Astrocyte (in vitro differentiated cells and primary cell): ENCODE measurements around the gene SYPL2. TPM values are rescaled to one million over a fixed set of nuclear protein-coding genes. Genes with fewer than 3 reads are reported as not detected.

ENCODE experiments used
- DNase-seq: peaks from one replicate; pipeline ENCODE4 v3.0.0-alpha.2; 2010; ENCODE audit warnings: low read depth
- FAIRE-seq: peaks from 2 replicates; lab custom pipeline; 2011; peaks lifted over from hg19 to GRCh38; lab: Jason Lieb, UNC
- H2AFZ ChIP-seq: 2 replicates; pipeline ENCODE4 v1.6.0; 2012; ENCODE audit warnings: low read depth, low read length, inconsistent platforms
- H3K27ac ChIP-seq: 2 replicates; pipeline ENCODE4 v1.5.1; 2011; ENCODE audit warnings: low read depth, low read length, inconsistent platforms
- H3K27me3 ChIP-seq: 2 replicates; pipeline ENCODE4 v1.6.0; 2011; ENCODE audit warnings: low read length, inconsistent platforms; ENCODE audit not compliant: insufficient read depth
- H3K36me3 ChIP-seq: 2 replicates; pipeline ENCODE4 v1.5.1; 2011; ENCODE audit warnings: low read length, inconsistent platforms; ENCODE audit not compliant: insufficient read depth
- H3K4me1 ChIP-seq: 2 replicates; pipeline ENCODE4 v1.5.1; 2011; ENCODE audit warnings: low read length, inconsistent platforms; ENCODE audit not compliant: insufficient read depth
- H3K4me2 ChIP-seq: 2 replicates; pipeline ENCODE4 v1.6.0; 2012; ENCODE audit warnings: low read length, inconsistent platforms
- H3K4me3 ChIP-seq: 2 replicates; pipeline ENCODE4 v1.5.1; 2011; ENCODE audit warnings: low read depth, mild to moderate bottlenecking, low read length, inconsistent platforms; ENCODE audit not compliant: insufficient read depth
- H3K79me2 ChIP-seq: 2 replicates; pipeline ENCODE4 v1.6.0; 2012; ENCODE audit warnings: mild to moderate bottlenecking, low read length, inconsistent platforms; ENCODE audit not compliant: insufficient read depth
- H3K9ac ChIP-seq: 2 replicates; pipeline ENCODE4 v1.6.0; 2012; ENCODE audit warnings: mild to moderate bottlenecking, low read length, inconsistent platforms
- H3K9me3 ChIP-seq: 2 replicates; pipeline ENCODE4 v1.5.1; 2012; ENCODE audit warnings: low read depth, mild to moderate bottlenecking, low read length, inconsistent platforms; ENCODE audit not compliant: insufficient read depth
- H4K20me1 ChIP-seq: 2 replicates; pipeline ENCODE4 v1.6.0; 2012; ENCODE audit warnings: low read length, inconsistent platforms; ENCODE audit not compliant: insufficient read depth
- H3K27ac Mint-ChIP-seq: one replicate; pipeline ENCODE4 v1.8.0; 2021; ENCODE audit warnings: mild to moderate bottlenecking, mixed read lengths; ENCODE audit not compliant: unreplicated experiment
- H3K27me3 Mint-ChIP-seq: one replicate; pipeline ENCODE4 v1.8.0; 2021; ENCODE audit warnings: low read depth, mixed read lengths; ENCODE audit not compliant: unreplicated experiment
- H3K36me3 Mint-ChIP-seq: one replicate; pipeline ENCODE4 v1.8.0; 2021; ENCODE audit warnings: low read depth, mixed read lengths; ENCODE audit not compliant: unreplicated experiment
- H3K4me1 Mint-ChIP-seq: one replicate; pipeline ENCODE4 v1.8.0; 2021; ENCODE audit warnings: low read depth, mixed read lengths; ENCODE audit not compliant: unreplicated experiment
- H3K4me3 Mint-ChIP-seq: one replicate; pipeline ENCODE4 v1.8.0; 2021; ENCODE audit warnings: mild to moderate bottlenecking, moderate library complexity, mixed read lengths; ENCODE audit not compliant: unreplicated experiment
- H3K9me3 Mint-ChIP-seq: one replicate; pipeline ENCODE4 v1.8.0; 2021; ENCODE audit warnings: mild to moderate bottlenecking, mixed read lengths; ENCODE audit not compliant: unreplicated experiment
- CTCF ChIP-seq: IDR thresholded peaks from 2 replicates; pipeline ENCODE4 v1.5.1; 2011; ENCODE audit warnings: low read depth, mild to moderate bottlenecking, inconsistent platforms, low read length, moderate library complexity; ENCODE audit not compliant: insufficient read depth
- EZH2 ChIP-seq: IDR thresholded peaks from 2 replicates; pipeline ENCODE4 v1.6.1; 2012; ENCODE audit warnings: mild to moderate bottlenecking, low read length, inconsistent platforms; ENCODE audit not compliant: insufficient read depth
- total RNA-seq: library from RNA; stranded (reverse); gene quantifications from 2 replicates; pipeline ENCODE4 v1.2.1, GENCODE V29; 2021

Gene SYPL2
- total RNA-seq, 1 donor from 2014 or later: 0.70 TPM

GRCh38 chr1:109474697-109475096 lies 8.4 kb downstream of the SYPL2 start:
- Histone ChIP-seq H3K27me3 (peaks cover 48% of the 10 kb centered on the region), H4K20me1 (no peaks in the 10 kb centered on the region), H2AFZ (no peak overlapping the region), H3K9me3 (no peaks in the 10 kb centered on the region), H3K36me3 (no peaks in the 10 kb centered on the region), H3K27ac (no peak overlapping the region), H3K4me3 (no peak overlapping the region), H3K4me2 (no peak overlapping the region), H3K79me2 (no peaks in the 10 kb centered on the region), H3K4me1 (no peaks in the 10 kb centered on the region), H3K9ac (no peak overlapping the region)
- no peak for FAIRE-seq
- no peaks in the 10 kb centered on the region for H3K4me1 Mint-ChIP-seq
- no peak for TF ChIP-seq CTCF
- no peak for TF ChIP-seq EZH2
- H3K9me3 Mint-ChIP-seq: no peaks in the 10 kb centered on the region
- DNase-seq: no peak
- H3K36me3 Mint-ChIP-seq: peaks cover 2% of the 10 kb centered on the region
- H3K27ac Mint-ChIP-seq: no peak overlapping the region
- H3K27me3 Mint-ChIP-seq: peaks cover 43% of the 10 kb centered on the region
- no peak overlapping the region for H3K4me3 Mint-ChIP-seq

DNA sequence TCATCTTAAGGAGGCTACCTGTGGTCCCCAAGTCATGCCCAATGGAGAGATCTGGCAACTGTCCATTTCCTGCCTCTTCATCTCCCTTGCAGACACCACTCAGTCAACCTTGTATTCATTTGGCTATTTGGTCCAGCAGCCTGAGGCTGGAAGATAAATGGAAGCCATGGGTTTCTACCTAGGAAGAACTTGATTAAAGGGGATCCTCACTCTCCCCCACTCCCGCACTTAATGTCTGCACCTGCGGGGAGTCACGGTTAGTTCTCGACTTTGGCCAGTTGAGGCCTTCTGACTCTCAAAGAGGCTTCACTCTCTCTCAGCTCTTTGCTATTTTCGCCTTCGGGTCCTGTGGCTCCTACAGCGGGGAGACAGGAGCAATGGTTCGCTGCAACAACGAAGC lies 8.9 kb downstream of the SYPL2 start:
- DNase-seq (no peak), FAIRE-seq (no peak)
- Histone ChIP-seq H2AFZ (no peak overlapping the region), H3K79me2 (no peaks in the 10 kb centered on the region), H3K4me2 (no peak overlapping the region), H3K27me3 (peaks cover 42% of the 10 kb centered on the region), H3K9me3 (no peaks in the 10 kb centered on the region), H3K4me3 (no peak overlapping the region), H3K4me1 (no peaks in the 10 kb centered on the region), H3K36me3 (no peaks in the 10 kb centered on the region), H3K27ac (no peak overlapping the region), H4K20me1 (no peaks in the 10 kb centered on the region), H3K9ac (no peak overlapping the region)
- no peak overlapping the region for H3K27ac Mint-ChIP-seq
- no peaks in the 10 kb centered on the region for H3K4me1 Mint-ChIP-seq
- H3K4me3 Mint-ChIP-seq: no peak overlapping the region
- peaks cover 43% of the 10 kb centered on the region for H3K27me3 Mint-ChIP-seq
- TF ChIP-seq CTCF (no peak), EZH2 (no peak)
- peaks cover 2% of the 10 kb centered on the region for H3K36me3 Mint-ChIP-seq
- H3K9me3 Mint-ChIP-seq: no peaks in the 10 kb centered on the region

DNA sequence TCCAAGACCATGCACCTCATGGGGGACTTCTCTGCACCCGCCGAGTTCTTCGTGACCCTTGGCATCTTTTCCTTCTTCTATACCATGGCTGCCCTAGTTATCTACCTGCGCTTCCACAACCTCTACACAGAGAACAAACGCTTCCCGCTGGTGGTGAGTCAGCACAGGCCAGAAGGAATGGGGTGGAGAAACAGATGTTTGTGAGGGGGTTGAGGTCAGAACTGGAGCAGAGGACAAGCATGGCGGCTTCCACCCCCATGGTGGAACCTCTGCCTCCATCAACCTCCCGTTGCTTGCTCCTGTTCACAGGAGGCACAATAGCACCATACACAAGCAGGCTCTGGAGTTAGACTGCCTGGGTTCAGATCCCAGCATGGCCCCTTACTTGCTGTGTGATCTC lies 10.5 kb downstream of the SYPL2 start:
- Mint-ChIP-seq H3K36me3 (peaks cover 2% of the 10 kb centered on the region), H3K4me3 (no peak overlapping the region), H3K27ac (no peak overlapping the region), H3K27me3 (peaks cover 42% of the 10 kb centered on the region), H3K9me3 (no peaks in the 10 kb centered on the region), H3K4me1 (no peaks in the 10 kb centered on the region)
- no peak for FAIRE-seq
- Histone ChIP-seq H4K20me1 (no peaks in the 10 kb centered on the region), H2AFZ (no peak overlapping the region), H3K27ac (no peak overlapping the region), H3K79me2 (no peaks in the 10 kb centered on the region), H3K4me3 (no peak overlapping the region), H3K27me3 (peaks cover 36% of the 10 kb centered on the region), H3K36me3 (no peaks in the 10 kb centered on the region), H3K4me2 (no peak overlapping the region), H3K4me1 (no peaks in the 10 kb centered on the region), H3K9ac (no peak overlapping the region), H3K9me3 (no peaks in the 10 kb centered on the region)
- no peak for TF ChIP-seq EZH2
- no peak for TF ChIP-seq CTCF
- no peak for DNase-seq
